Suprapubic skin (tissue), 4 donors: ENCODE results near the gene ARL16. TPM values are rescaled to one million over a fixed set of nuclear protein-coding genes. Genes with fewer than 3 reads are reported as not detected.

Experiments
- DNase-seq, 2 donors: peaks; one replicate each; pipeline ENCODE4 v3.0.0-alpha.2; 2019; ENCODE audit warnings: low spot score in 2 of 2
- H3K27ac ChIP-seq: fragments of 200-600 bp; sonication (generic); one replicate; pipeline ENCODE4 v1.5.1; 2019
- H3K27me3 ChIP-seq: fragments of 200-600 bp; sonication (generic); one replicate; pipeline ENCODE4 v1.5.1; 2019
- H3K36me3 ChIP-seq: fragments of 200-600 bp; sonication (generic); one replicate; pipeline ENCODE4 v1.5.1; 2019
- H3K4me1 ChIP-seq: fragments of 200-600 bp; sonication (generic); one replicate; pipeline ENCODE4 v1.5.1; 2019
- H3K4me3 ChIP-seq: fragments of 200-600 bp; sonication (generic); one replicate; pipeline ENCODE4 v1.5.1; 2019; ENCODE audit warnings: mild to moderate bottlenecking
- H3K9me3 ChIP-seq: fragments of 200-600 bp; sonication (generic); one replicate; pipeline ENCODE4 v1.5.1; 2019
- EP300 ChIP-seq: sonication (generic); formaldehyde crosslinking; IDR thresholded peaks from one replicate; pipeline ENCODE4 v1.6.1; 2017; ENCODE audit warnings: antibody characterized with exemption
- POLR2A ChIP-seq, 2 donors: fragments of 450-650 bp; IDR thresholded peaks; one replicate each; pipeline ENCODE4 v1.6.1; 2017; ENCODE audit warnings: antibody characterized with exemption in 2 of 2, mild to moderate bottlenecking in 2 of 2, moderate library complexity in 2 of 2
- POLR2AphosphoS5 ChIP-seq, 3 donors: sonication (generic); formaldehyde crosslinking; IDR thresholded peaks; one replicate each; pipeline ENCODE4 v1.6.1; 2017; ENCODE audit warnings: antibody characterized with exemption in 3 of 3
- WGBS: methylation state at CpG from one replicate; pipeline ENCODE4 v1.1.5; 2018; 5-methylcytosine and 5-hydroxymethylcytosine counted together
- total RNA-seq, 4 donors: library from RNA; depleted of rRNA; stranded (reverse); fragments of >200 nt; gene quantifications; one replicate each; pipeline ENCODE4 v1.1.0, GENCODE V29; 2016
- TF ChIP-seq, protein P1 (sequence below), 2 donors: fragments of 200-600 bp in 1 of 2; fragments of 450-650 bp in 1 of 2; sonication (generic) in 1 of 2; IDR thresholded peaks; one replicate each; pipeline ENCODE4 v1.5.1; 2016 to 2019; ENCODE audit warnings: antibody characterized with exemption in 2 of 2, mild to moderate bottlenecking in 1 of 2, moderate library complexity in 1 of 2

ARL16 gene
- total RNA-seq, 4 donors from 2014 or later, result 20.2 to 39.4 (median 36.2) TPM

- 41% methylated on average over 22 of the region's 27 CpGs for WGBS
Measured at GRCh38 chr17:81652906-81653771, 30.5 kb downstream of the ARL16 start.

DNA sequence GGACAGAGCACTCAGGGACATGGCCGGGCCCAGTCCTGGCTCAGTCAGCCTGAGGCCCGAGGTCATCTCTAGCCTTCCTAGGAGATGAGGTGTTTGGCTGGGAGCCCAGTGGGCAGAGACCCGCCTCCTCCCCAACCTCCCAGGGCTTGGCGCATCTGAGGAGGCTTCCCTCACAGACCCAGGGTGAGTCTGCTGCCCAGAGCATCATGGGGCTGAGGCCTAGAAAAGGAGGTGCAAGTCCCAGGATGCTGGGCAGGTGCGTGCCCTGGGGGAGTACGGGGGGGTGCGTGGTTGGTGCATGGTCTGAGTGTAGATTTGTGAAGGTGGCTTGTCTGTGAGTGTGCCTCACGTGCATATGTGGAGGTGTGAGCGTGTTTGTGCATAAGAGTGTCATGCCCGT is 31.9 kb downstream of the ARL16 start:
- Histone ChIP-seq H3K4me3 (no peak overlapping the region), H3K27me3 (peaks cover 52% of the 10 kb centered on the region), H3K4me1 (peaks cover 6% of the 10 kb centered on the region), H3K9me3 (no peaks in the 10 kb centered on the region), H3K27ac (no peak overlapping the region), H3K36me3 (no peaks in the 10 kb centered on the region)
- no peak for DNase-seq
- TF ChIP-seq POLR2A (IDR thresholded peaks at IDR 0.05) (no peak), EP300 (no peak), POLR2AphosphoS5 (IDR thresholded peaks at IDR 0.05) (no peak)
- TF ChIP-seq, protein P1, sequence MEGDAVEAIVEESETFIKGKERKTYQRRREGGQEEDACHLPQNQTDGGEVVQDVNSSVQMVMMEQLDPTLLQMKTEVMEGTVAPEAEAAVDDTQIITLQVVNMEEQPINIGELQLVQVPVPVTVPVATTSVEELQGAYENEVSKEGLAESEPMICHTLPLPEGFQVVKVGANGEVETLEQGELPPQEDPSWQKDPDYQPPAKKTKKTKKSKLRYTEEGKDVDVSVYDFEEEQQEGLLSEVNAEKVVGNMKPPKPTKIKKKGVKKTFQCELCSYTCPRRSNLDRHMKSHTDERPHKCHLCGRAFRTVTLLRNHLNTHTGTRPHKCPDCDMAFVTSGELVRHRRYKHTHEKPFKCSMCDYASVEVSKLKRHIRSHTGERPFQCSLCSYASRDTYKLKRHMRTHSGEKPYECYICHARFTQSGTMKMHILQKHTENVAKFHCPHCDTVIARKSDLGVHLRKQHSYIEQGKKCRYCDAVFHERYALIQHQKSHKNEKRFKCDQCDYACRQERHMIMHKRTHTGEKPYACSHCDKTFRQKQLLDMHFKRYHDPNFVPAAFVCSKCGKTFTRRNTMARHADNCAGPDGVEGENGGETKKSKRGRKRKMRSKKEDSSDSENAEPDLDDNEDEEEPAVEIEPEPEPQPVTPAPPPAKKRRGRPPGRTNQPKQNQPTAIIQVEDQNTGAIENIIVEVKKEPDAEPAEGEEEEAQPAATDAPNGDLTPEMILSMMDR (IDR thresholded peaks at IDR 0.05), result no peak
- 81% methylated on average over 6 of the region's 10 CpGs for WGBS

More at GRCh38 chr17:81652906-81653771, 30.5 kb downstream of the ARL16 start:
- Histone ChIP-seq H3K27me3 (peaks cover 44% of the 10 kb centered on the region), H3K36me3 (no peaks in the 10 kb centered on the region), H3K9me3 (no peaks in the 10 kb centered on the region), H3K4me1 (peaks cover 3% of the 10 kb centered on the region), H3K27ac (no peak overlapping the region), H3K4me3 (peak overlapping the region; percentile 19)
- TF ChIP-seq POLR2A (IDR thresholded peaks at IDR 0.05) (no peak), POLR2AphosphoS5 (IDR thresholded peaks at IDR 0.05) (no peak), EP300 (no peak)
- TF ChIP-seq, protein P1 (IDR thresholded peaks at IDR 0.05), result no peak
- no peak for DNase-seq

GRCh38 chr17:81650951-81651350 is 32.6 kb downstream of the ARL16 start:
- TF ChIP-seq POLR2AphosphoS5 (IDR thresholded peaks at IDR 0.05), result no peak
- no peak for TF ChIP-seq EP300
- TF ChIP-seq POLR2A (IDR thresholded peaks at IDR 0.05), result no peak
- TF ChIP-seq, protein P1 (IDR thresholded peaks at IDR 0.05), result no peak
- no peak for DNase-seq
- H3K9me3 ChIP-seq, result no peaks in the 10 kb centered on the region
- H3K4me1 ChIP-seq, result peaks cover 6% of the 10 kb centered on the region
- H3K4me3 ChIP-seq, result no peak overlapping the region
- H3K27me3 ChIP-seq, result peaks cover 52% of the 10 kb centered on the region
- H3K36me3 ChIP-seq, result no peaks in the 10 kb centered on the region
- WGBS, result 75% methylated on average over 8 of the region's 9 CpGs
- H3K27ac ChIP-seq, result no peak overlapping the region

- peaks cover 52% of the 10 kb centered on the region for H3K27me3 ChIP-seq
- no peaks in the 10 kb centered on the region for H3K9me3 ChIP-seq
- no peak for TF ChIP-seq EP300
- TF ChIP-seq POLR2A (IDR thresholded peaks at IDR 0.05), result no peak
- TF ChIP-seq, protein P1 (IDR thresholded peaks at IDR 0.05), result no peak
- no peak for TF ChIP-seq POLR2AphosphoS5 (IDR thresholded peaks at IDR 0.05)
- peaks cover 6% of the 10 kb centered on the region for H3K4me1 ChIP-seq
- no peak for DNase-seq
- H3K36me3 ChIP-seq, result no peaks in the 10 kb centered on the region
- H3K4me3 ChIP-seq, result no peak overlapping the region
- 66% methylated on average over 10 of the region's 14 CpGs for WGBS
- no peak overlapping the region for H3K27ac ChIP-seq
Measured at GRCh38 chr17:81648707-81649085, 34.9 kb downstream of the ARL16 start.

DNA sequence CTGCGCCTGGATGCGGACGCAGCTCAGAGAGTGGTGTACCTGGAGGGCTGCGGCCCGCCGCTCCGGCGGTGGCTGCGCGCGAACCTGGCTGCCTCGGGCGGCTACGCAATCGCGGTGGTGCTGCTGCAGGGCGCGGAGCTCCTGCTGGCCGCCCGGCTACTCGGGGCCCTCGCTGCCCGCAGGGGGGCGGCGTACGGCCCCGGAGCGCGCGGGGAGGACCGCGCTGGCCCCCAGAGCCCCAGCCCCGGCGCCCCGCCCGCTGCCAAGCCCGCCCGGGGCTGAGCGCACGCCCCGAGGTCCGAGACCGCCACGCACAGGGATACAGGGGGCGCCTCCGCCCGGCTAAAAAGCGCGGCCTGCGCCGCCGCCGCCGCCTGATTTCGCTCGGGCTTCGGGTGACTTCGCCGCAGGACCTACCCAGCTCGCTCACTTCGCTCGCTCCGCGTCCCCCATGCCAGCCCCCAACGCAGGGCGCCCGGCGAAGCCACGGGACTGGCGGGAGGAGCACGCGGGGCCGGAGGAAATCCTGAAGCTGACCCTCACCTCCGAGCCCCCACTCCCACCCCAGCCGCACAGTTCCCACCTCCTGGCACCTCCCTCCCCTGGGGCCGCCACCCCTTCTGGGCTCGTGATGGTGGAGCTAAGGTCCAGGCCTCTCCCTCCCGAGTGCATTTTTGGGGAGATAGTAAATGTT is 35.4 kb downstream of the ARL16 start:
- Histone ChIP-seq H3K36me3 (no peaks in the 10 kb centered on the region), H3K9me3 (no peaks in the 10 kb centered on the region), H3K27me3 (peaks cover 47% of the 10 kb centered on the region), H3K27ac (no peak overlapping the region), H3K4me1 (peaks cover 6% of the 10 kb centered on the region), H3K4me3 (peak overlapping the region; percentile 32)
- TF ChIP-seq POLR2AphosphoS5 (IDR thresholded peaks at IDR 0.05) (no peak), EP300 (no peak), POLR2A (IDR thresholded peaks at IDR 0.05) (no peak)
- TF ChIP-seq, protein P1 (IDR thresholded peaks at IDR 0.05), result no peak
- DNase-seq, result no peak
- 9% methylated on average over 4 of the region's 78 CpGs for WGBS
